ENCODE results near the gene LFNG.

Gene LFNG

GRCh38 chr7:2499181-2499580 is 20.4 kb upstream of the LFNG start:
- H3K23ac ChIP-seq (ENCODE audit: low read length) = no peak overlapping the region
- H4K12ac ChIP-seq (ENCODE audit: low read depth, low read length) = no peak overlapping the region
- no peak overlapping the region for H3K14ac ChIP-seq (ENCODE audit: low read length)
- no peak overlapping the region for H4K8ac ChIP-seq (ENCODE audit: low read depth, low read length)
- H3K27ac ChIP-seq (ENCODE audit: low read depth, low read length) = no peak overlapping the region
- H3K4me3 ChIP-seq (ENCODE audit: low read depth, low read length) = no peak overlapping the region
- no peaks in the 10 kb centered on the region for H3K27me3 ChIP-seq (ENCODE audit: insufficient read depth, low read length)
- H3K79me1 ChIP-seq (ENCODE audit: low read length) = no peaks in the 10 kb centered on the region
- peaks cover 0 to 4% of the 10 kb centered on the region in 2 experiments for H3K4me1 ChIP-seq (ENCODE audit: control insufficient read depth in 1 of 2, insufficient read depth in 2 of 2, low read length in 2 of 2)
- no peak overlapping the region for H2AFZ ChIP-seq (ENCODE audit: insufficient read depth, low read length, poor library complexity)
- no peak overlapping the region for H3K9ac ChIP-seq (ENCODE audit: low read length)
- no peaks in the 10 kb centered on the region for H3K9me3 ChIP-seq (ENCODE audit: insufficient read depth, low read depth, low read length)
- DNase-seq = no peak
- no peak overlapping the region for H2BK120ac ChIP-seq (ENCODE audit: insufficient read depth, low read length, poor library complexity)
- no peaks in the 10 kb centered on the region for H3K36me3 ChIP-seq (ENCODE audit: control insufficient read depth in 1 of 2, insufficient read depth in 2 of 2, low read length in 2 of 2)
- no peak overlapping the region for H2BK5ac ChIP-seq (ENCODE audit: low read depth, low read length, poor library complexity)
- H4K91ac ChIP-seq (ENCODE audit: low read depth, low read length) = no peak overlapping the region
- H2BK12ac ChIP-seq (ENCODE audit: low read length) = no peak overlapping the region
- no peak overlapping the region for H3K4ac ChIP-seq (ENCODE audit: low read depth, low read length)
- WGBS (ENCODE audit: extremely low coverage, insufficient coverage, insufficient read length) = no CpG with 5 or more reads among the region's 7 CpGs
- no peak overlapping the region for H2AK5ac ChIP-seq (ENCODE audit: low read length)
- H3K79me2 ChIP-seq (ENCODE audit: control insufficient read depth, insufficient read depth, low read length, poor library complexity) = no peaks in the 10 kb centered on the region
- no peak overlapping the region for H3K18ac ChIP-seq (ENCODE audit: low read length)
- no peak overlapping the region for H3K4me2 ChIP-seq (ENCODE audit: low read length)

- no peak for DNase-seq
- Histone ChIP-seq H2BK120ac (ENCODE audit: insufficient read depth, low read length, poor library complexity) (no peak overlapping the region), H3K4me1 (ENCODE audit: control insufficient read depth in 1 of 2, insufficient read depth in 2 of 2, low read length in 2 of 2) (peaks cover 0 to 4% of the 10 kb centered on the region in 2 experiments), H3K18ac (ENCODE audit: low read length) (no peak overlapping the region), H3K9me3 (ENCODE audit: insufficient read depth, low read depth, low read length) (no peaks in the 10 kb centered on the region), H2AK5ac (ENCODE audit: low read length) (no peak overlapping the region), H3K36me3 (ENCODE audit: control insufficient read depth in 1 of 2, insufficient read depth in 2 of 2, low read length in 2 of 2) (no peaks in the 10 kb centered on the region), H2AFZ (ENCODE audit: insufficient read depth, low read length, poor library complexity) (no peak overlapping the region), H3K4ac (ENCODE audit: low read depth, low read length) (no peak overlapping the region), H3K9ac (ENCODE audit: low read length) (no peak overlapping the region), H4K91ac (ENCODE audit: low read depth, low read length) (no peak overlapping the region), H4K12ac (ENCODE audit: low read depth, low read length) (no peak overlapping the region), H2BK5ac (ENCODE audit: low read depth, low read length, poor library complexity) (no peak overlapping the region), H3K4me2 (ENCODE audit: low read length) (no peak overlapping the region), H3K27ac (ENCODE audit: low read depth, low read length) (no peak overlapping the region), H4K8ac (ENCODE audit: low read depth, low read length) (no peak overlapping the region), H3K79me1 (ENCODE audit: low read length) (no peaks in the 10 kb centered on the region), H3K14ac (ENCODE audit: low read length) (no peak overlapping the region), H3K4me3 (ENCODE audit: low read depth, low read length) (no peak overlapping the region), H3K23ac (ENCODE audit: low read length) (no peak overlapping the region), H3K79me2 (ENCODE audit: control insufficient read depth, insufficient read depth, low read length, poor library complexity) (no peaks in the 10 kb centered on the region), H3K27me3 (ENCODE audit: insufficient read depth, low read length) (no peaks in the 10 kb centered on the region), H2BK12ac (ENCODE audit: low read length) (no peak overlapping the region)
- no CpG with 5 or more reads among the region's 27 CpGs for WGBS (ENCODE audit: extremely low coverage, insufficient coverage, insufficient read length)
These were observed 19.7 kb upstream of the LFNG start for GRCh38 chr7:2499719-2500430.

GRCh38 chr7:2500701-2501100 is 18.9 kb upstream of the LFNG start:
- H2BK12ac ChIP-seq (ENCODE audit: low read length) = no peak overlapping the region
- no peaks in the 10 kb centered on the region for H3K9me3 ChIP-seq (ENCODE audit: insufficient read depth, low read depth, low read length)
- H3K27ac ChIP-seq (ENCODE audit: low read depth, low read length) = no peak overlapping the region
- peaks cover 0 to 4% of the 10 kb centered on the region in 2 experiments for H3K4me1 ChIP-seq (ENCODE audit: control insufficient read depth in 1 of 2, insufficient read depth in 2 of 2, low read length in 2 of 2)
- H3K79me2 ChIP-seq (ENCODE audit: control insufficient read depth, insufficient read depth, low read length, poor library complexity) = no peaks in the 10 kb centered on the region
- H2BK5ac ChIP-seq (ENCODE audit: low read depth, low read length, poor library complexity) = no peak overlapping the region
- no peak for DNase-seq
- H3K23ac ChIP-seq (ENCODE audit: low read length) = no peak overlapping the region
- H3K9ac ChIP-seq (ENCODE audit: low read length) = no peak overlapping the region
- no peak overlapping the region for H3K4me3 ChIP-seq (ENCODE audit: low read depth, low read length)
- no peak overlapping the region for H2AFZ ChIP-seq (ENCODE audit: insufficient read depth, low read length, poor library complexity)
- H4K12ac ChIP-seq (ENCODE audit: low read depth, low read length) = no peak overlapping the region
- H3K79me1 ChIP-seq (ENCODE audit: low read length) = no peaks in the 10 kb centered on the region
- no peak overlapping the region for H2BK120ac ChIP-seq (ENCODE audit: insufficient read depth, low read length, poor library complexity)
- no peak overlapping the region for H3K4me2 ChIP-seq (ENCODE audit: low read length)
- H4K91ac ChIP-seq (ENCODE audit: low read depth, low read length) = no peak overlapping the region
- H3K4ac ChIP-seq (ENCODE audit: low read depth, low read length) = no peak overlapping the region
- H3K18ac ChIP-seq (ENCODE audit: low read length) = no peak overlapping the region
- no peak overlapping the region for H2AK5ac ChIP-seq (ENCODE audit: low read length)
- WGBS (ENCODE audit: extremely low coverage, insufficient coverage, insufficient read length) = no CpG with 5 or more reads among the region's 12 CpGs
- no peaks in the 10 kb centered on the region for H3K36me3 ChIP-seq (ENCODE audit: control insufficient read depth in 1 of 2, insufficient read depth in 2 of 2, low read length in 2 of 2)
- H3K14ac ChIP-seq (ENCODE audit: low read length) = no peak overlapping the region
- no peaks in the 10 kb centered on the region for H3K27me3 ChIP-seq (ENCODE audit: insufficient read depth, low read length)
- H4K8ac ChIP-seq (ENCODE audit: low read depth, low read length) = no peak overlapping the region

DNA sequence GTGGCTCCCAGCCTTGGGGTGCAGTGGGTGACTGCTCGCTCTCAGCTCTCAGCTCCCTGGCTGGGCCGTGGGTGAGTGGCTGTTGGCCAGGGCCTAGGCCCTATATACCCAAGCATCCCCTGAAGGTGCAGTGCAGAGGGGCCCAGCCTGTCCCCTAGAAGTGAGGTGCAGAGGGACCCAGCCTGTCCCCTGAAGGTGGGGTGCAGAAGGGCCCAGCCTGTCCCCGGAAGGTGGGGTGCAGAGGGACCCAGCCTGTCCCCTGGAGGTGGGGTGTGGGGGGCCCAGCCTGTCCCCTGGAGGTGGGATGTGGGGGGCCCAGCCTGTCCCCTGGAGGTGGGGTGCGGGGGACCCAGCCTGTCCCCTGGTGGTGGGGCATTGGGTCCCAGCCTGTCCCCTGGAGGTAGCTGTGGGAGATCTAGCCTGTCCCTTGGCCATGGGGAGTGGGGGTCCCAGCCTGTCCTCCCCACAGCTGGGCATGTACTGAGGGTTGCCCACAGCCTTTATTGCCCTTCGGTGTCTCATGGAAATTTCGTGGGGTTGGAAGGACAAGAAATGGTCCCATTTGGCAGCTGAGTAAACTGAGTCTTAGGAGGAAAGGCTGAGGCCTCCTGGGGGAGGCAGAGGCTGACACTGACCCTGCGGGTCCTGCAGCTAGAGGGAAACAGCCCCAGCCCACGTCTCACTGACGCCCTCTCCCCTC is 17.5 kb upstream of the LFNG start:
- H2BK5ac ChIP-seq (ENCODE audit: low read depth, low read length, poor library complexity) = no peak overlapping the region
- H4K8ac ChIP-seq (ENCODE audit: low read depth, low read length) = no peak overlapping the region
- no peak overlapping the region for H4K91ac ChIP-seq (ENCODE audit: low read depth, low read length)
- H3K27ac ChIP-seq (ENCODE audit: low read depth, low read length) = no peak overlapping the region
- no peak overlapping the region for H3K9ac ChIP-seq (ENCODE audit: low read length)
- DNase-seq = no peak
- H2BK12ac ChIP-seq (ENCODE audit: low read length) = no peak overlapping the region
- no peak overlapping the region for H4K12ac ChIP-seq (ENCODE audit: low read depth, low read length)
- no peak overlapping the region for H3K14ac ChIP-seq (ENCODE audit: low read length)
- no peak overlapping the region for H2AK5ac ChIP-seq (ENCODE audit: low read length)
- H3K4ac ChIP-seq (ENCODE audit: low read depth, low read length) = no peak overlapping the region
- no peaks in the 10 kb centered on the region for H3K79me2 ChIP-seq (ENCODE audit: control insufficient read depth, insufficient read depth, low read length, poor library complexity)
- H3K27me3 ChIP-seq (ENCODE audit: insufficient read depth, low read length) = no peaks in the 10 kb centered on the region
- H3K36me3 ChIP-seq (ENCODE audit: control insufficient read depth in 1 of 2, insufficient read depth in 2 of 2, low read length in 2 of 2) = no peaks in the 10 kb centered on the region
- no CpG with 5 or more reads among the region's 9 CpGs for WGBS (ENCODE audit: extremely low coverage, insufficient coverage, insufficient read length)
- no peaks in the 10 kb centered on the region for H3K79me1 ChIP-seq (ENCODE audit: low read length)
- H3K9me3 ChIP-seq (ENCODE audit: insufficient read depth, low read depth, low read length) = no peaks in the 10 kb centered on the region
- no peak overlapping the region for H3K4me3 ChIP-seq (ENCODE audit: low read depth, low read length)
- no peaks in the 10 kb centered on the region for H3K4me1 ChIP-seq (ENCODE audit: control insufficient read depth in 1 of 2, insufficient read depth in 2 of 2, low read length in 2 of 2)
- no peak overlapping the region for H3K4me2 ChIP-seq (ENCODE audit: low read length)
- H3K23ac ChIP-seq (ENCODE audit: low read length) = no peak overlapping the region
- H3K18ac ChIP-seq (ENCODE audit: low read length) = no peak overlapping the region
- H2AFZ ChIP-seq (ENCODE audit: insufficient read depth, low read length, poor library complexity) = no peak overlapping the region
- H2BK120ac ChIP-seq (ENCODE audit: insufficient read depth, low read length, poor library complexity) = no peak overlapping the region
